ENCODE results near the gene CATSPERD. TPM values are rescaled to one million over a fixed set of nuclear protein-coding genes. Genes with fewer than 3 reads are reported as not detected.

The CATSPERD gene
- total and polyA plus RNA-seq, 7 donors = not detected

DNA sequence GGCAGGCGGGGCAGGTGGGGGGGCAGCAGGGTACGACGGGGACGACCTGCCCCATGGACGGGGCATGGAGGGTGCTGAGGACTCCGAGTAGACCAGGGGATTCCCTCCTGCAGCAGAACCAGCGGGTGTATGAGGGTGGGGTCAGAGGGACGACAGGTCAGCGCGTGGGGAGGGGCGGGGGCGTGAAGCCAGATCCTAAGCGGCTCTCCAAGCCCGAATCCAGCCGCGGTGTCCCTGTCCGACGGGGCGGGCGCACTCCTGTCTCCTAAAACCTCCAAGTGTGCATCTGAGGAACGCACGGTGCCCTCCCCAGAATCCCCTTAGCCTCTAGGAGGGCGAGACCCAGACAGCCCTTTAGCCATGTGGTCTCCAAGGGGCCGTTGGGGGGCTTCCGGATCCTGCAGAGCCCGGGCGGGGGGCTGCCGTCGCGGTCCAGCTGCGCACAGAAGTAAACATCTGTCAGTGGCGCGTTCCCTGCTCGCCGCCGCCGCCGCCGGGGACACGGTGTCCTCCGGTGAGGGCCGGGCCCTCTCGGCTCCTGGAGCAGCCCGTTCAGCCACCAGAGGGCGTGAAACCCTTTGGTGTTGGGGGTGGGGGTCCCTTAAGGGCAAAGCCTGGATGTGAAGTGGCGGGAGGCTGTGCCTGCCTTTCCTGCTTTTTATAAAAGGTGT, 85.2 kb downstream of the CATSPERD start:
- Histone ChIP-seq H3K4me1 (no peaks in the 10 kb centered on the region), H3K27me3 (ENCODE audit: insufficient read depth in 3 of 3, low read length in 2 of 3) (peaks cover 0 to 62% (median 28%) of the 10 kb centered on the region in 3 donors), H3K9me3 (no peaks in the 10 kb centered on the region), H3K27ac (no peak overlapping the region), H3K4me3 (no peak overlapping the region), H3K36me3 (ENCODE audit: insufficient read depth in 1 of 2, low read depth in 1 of 2) (no peaks in the 10 kb centered on the region)
- ATAC-seq = peak in 3 of 4 donors; percentile 36 to 52 (median 41)
- WGBS, 3 donors = 2 to 3% (median 3%) methylated on average over 45 to 46 of the region's 46 CpGs
- TF ChIP-seq, protein P1, sequence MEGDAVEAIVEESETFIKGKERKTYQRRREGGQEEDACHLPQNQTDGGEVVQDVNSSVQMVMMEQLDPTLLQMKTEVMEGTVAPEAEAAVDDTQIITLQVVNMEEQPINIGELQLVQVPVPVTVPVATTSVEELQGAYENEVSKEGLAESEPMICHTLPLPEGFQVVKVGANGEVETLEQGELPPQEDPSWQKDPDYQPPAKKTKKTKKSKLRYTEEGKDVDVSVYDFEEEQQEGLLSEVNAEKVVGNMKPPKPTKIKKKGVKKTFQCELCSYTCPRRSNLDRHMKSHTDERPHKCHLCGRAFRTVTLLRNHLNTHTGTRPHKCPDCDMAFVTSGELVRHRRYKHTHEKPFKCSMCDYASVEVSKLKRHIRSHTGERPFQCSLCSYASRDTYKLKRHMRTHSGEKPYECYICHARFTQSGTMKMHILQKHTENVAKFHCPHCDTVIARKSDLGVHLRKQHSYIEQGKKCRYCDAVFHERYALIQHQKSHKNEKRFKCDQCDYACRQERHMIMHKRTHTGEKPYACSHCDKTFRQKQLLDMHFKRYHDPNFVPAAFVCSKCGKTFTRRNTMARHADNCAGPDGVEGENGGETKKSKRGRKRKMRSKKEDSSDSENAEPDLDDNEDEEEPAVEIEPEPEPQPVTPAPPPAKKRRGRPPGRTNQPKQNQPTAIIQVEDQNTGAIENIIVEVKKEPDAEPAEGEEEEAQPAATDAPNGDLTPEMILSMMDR (IDR thresholded peaks at IDR 0.05) = peak; percentile 29
- no peak for DNase-seq
- intact Hi-C loops (cut with DNase I) = loop anchor here in 1 of 2 donors (2.0 to 10.0 kb wide), 2 partner anchors 87 to 219 kb away; no protein-coding TSS in a partner anchor

- Histone ChIP-seq H3K9me3 (no peaks in the 10 kb centered on the region), H3K4me1 (no peaks in the 10 kb centered on the region), H3K27ac (no peak overlapping the region), H3K36me3 (ENCODE audit: insufficient read depth in 1 of 2, low read depth in 1 of 2) (no peaks in the 10 kb centered on the region), H3K27me3 (ENCODE audit: insufficient read depth in 3 of 3, low read length in 2 of 3) (peaks cover 0 to 57% (median 24%) of the 10 kb centered on the region in 3 donors), H3K4me3 (no peak overlapping the region)
- DNase-seq (no peak), ATAC-seq (no peak)
- TF ChIP-seq, protein P1 (IDR thresholded peaks at IDR 0.05) = no peak
- 27 to 43% (median 31%) methylated on average over 6 of the region's 6 CpGs for WGBS, 3 donors
- intact Hi-C loops (cut with DNase I) = loop anchor here in 1 of 2 donors (10.0 kb wide), 1 partner anchor 219 kb away; no protein-coding TSS in a partner anchor
Measured at GRCh38 chr19:5806133-5806489, 85.7 kb downstream of the CATSPERD start.

DNA sequence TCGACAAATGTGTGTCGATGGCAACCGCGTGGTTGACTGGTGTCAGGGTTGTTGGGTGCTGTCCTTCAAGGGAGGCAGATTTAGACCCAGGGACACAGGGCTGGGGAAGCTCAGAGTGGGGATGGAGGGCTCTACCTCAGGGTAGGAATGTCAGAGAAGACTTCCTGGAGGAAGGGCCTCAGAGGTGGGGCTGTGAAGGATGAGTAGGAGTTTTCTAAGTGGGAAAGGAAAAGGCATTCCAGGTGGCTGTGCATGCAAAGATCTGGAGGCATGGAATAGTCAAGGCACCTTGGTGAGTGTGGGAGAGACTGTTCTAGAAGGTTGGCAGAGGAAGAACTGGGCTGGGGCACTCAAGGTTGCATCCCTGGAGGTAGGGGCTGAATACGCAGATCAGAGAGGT, 86.5 kb downstream of the CATSPERD start:
- intact Hi-C loops (cut with DNase I) = loop anchor here in 1 of 2 donors (10.0 kb wide), 1 partner anchor 218 kb away; no protein-coding TSS in a partner anchor
- Histone ChIP-seq H3K4me1 (no peaks in the 10 kb centered on the region), H3K27ac (no peak overlapping the region), H3K4me3 (no peak overlapping the region), H3K36me3 (ENCODE audit: insufficient read depth in 1 of 2, low read depth in 1 of 2) (no peaks in the 10 kb centered on the region), H3K9me3 (no peaks in the 10 kb centered on the region), H3K27me3 (ENCODE audit: insufficient read depth in 3 of 3, low read length in 2 of 3) (peaks cover 0 to 52% (median 22%) of the 10 kb centered on the region in 3 donors)
- no peak for ATAC-seq
- no peak for DNase-seq
- TF ChIP-seq, protein P1 (IDR thresholded peaks at IDR 0.05) = no peak
- 87 to 94% (median 93%) methylated on average over 5 of the region's 5 CpGs for WGBS, 3 donors

- Histone ChIP-seq H3K36me3 (ENCODE audit: insufficient read depth in 1 of 2, low read depth in 1 of 2) (no peaks in the 10 kb centered on the region), H3K27me3 (ENCODE audit: insufficient read depth in 3 of 3, low read length in 2 of 3) (peaks cover 0 to 50% (median 20%) of the 10 kb centered on the region in 3 donors), H3K27ac (no peak overlapping the region), H3K4me3 (no peak overlapping the region), H3K4me1 (no peaks in the 10 kb centered on the region), H3K9me3 (no peaks in the 10 kb centered on the region)
- WGBS, 3 donors = 67 to 70% (median 68%) methylated on average over 19 to 21 of the region's 21 CpGs
- ATAC-seq = no peak
- TF ChIP-seq, protein P1 (IDR thresholded peaks at IDR 0.05) = no peak
- no peak for DNase-seq
- intact Hi-C loops (cut with DNase I) = loop anchor here in 1 of 2 donors (10.0 kb wide), 1 partner anchor 217 kb away; no protein-coding TSS in a partner anchor
Measured at GRCh38 chr19:5808120-5808816, 87.8 kb downstream of the CATSPERD start.
